ENCODE results near the gene GEMIN7.

GEMIN7 gene

DNA sequence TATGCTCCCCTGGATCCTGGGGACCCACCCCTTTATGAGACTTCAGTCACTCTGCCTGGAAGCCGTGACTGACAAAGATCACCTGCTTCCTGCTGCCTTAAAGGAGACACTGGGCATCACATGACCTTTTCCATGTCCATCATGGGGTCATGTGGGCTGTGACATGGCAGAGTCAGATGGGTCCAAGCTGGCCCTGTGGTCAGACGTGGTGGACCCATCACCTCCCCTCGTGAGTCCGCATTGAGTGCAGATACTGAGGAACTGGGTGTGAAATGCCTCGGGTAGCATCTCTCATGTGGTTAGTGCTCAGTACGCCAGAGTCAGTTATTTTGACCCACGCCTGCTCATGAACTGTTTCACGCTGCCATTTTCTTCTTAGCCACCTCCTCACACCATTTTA lies 54.6 kb downstream of the GEMIN7 start:
- DNase-seq = no peak

DNA sequence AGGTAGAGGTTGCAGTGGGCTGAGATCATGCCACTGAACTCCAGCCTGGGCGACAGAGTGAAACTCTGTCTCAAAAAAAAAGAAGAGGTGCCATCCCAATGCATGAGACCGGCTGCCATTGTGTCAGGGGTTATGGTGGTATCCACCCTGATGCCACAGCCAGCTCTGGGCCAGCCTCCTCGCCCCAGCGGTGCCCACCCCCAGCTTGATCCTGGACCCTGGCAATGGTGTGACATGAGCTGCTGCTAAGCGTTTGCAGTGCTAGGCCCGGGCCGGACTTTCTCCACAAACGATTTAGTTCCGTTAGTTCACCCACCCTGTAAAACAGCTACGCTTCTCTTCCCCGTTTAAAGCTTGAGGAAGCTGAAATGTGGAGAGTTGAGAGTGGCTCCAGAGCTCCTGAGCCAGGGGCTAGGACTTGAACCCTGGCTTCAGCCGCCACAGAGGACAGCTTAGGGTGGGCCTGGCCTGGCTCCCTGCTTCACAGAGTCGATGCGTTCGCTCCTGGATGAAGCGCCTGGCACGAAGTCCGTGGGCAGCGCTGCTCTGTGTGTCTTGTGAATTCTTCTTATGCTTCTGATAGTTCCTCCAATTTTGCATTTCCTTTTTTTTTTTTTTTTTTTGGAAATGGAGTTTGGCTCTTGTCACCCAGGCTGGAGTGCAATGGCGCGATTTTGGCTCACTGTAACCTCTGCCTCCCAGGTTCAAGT lies 56.3 kb downstream of the GEMIN7 start:
- no peak for DNase-seq

DNA sequence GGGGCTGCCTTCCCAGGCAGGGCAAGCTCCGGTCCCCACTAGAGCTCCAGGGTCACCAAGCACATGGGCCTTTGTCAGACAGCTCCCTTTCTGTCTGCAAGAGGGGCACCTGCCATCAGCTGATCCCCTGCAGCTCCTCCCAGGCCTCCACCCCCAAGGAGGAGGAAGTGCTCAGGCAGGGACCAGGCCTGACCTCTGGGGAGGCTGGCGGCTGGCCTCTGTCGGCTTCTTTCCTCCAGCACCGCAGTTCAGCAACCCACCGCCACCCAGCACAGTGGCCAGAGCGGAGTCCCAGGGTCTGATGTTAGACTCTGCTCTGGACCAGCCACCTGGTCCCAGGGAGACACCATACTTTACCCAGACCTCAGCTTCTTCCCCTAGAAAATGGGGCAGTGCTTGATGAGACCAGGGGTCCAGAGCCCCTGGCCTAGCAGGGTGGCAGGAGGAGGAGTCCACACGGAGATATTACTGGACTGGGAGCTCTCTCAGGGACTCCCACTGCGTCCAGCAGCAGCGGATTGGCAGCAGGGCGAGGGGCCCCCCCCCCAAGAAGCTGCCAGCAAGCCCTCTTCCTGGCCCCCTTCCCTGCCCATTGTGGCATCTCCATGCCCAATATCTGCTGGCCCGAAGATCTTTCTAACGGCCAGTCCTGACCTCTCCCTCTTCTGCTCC lies 57.6 kb downstream of the GEMIN7 start:
- DNase-seq = no peak

DNA sequence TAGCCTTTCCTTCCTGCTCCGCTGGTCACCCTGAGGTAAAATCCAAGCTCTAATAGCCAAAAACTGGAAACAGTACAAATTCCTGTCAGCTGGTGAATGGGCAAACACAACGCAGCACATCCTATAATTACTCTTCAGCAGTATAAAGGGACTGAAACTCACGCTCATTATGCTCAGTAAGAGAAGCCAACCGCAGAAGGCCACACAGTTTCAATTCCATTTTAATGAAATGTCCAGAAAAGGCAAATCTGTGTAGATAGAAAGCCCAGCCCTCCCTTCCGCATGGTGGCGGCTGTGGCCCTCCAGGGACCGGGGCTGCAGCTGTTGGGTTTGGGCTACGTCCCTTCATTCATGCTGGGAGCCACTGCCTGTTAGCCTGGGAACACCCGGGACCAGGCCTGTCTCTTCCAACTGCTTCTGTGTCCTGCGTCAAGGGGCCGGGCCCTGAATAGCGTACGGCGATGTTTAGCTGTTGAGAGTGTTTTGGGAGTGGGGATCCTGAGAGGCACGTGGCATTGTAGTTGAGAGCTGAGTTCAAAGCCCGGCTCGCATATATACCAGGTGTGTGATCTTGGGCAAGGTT lies 58.2 kb downstream of the GEMIN7 start:
- no peak for DNase-seq

DNA sequence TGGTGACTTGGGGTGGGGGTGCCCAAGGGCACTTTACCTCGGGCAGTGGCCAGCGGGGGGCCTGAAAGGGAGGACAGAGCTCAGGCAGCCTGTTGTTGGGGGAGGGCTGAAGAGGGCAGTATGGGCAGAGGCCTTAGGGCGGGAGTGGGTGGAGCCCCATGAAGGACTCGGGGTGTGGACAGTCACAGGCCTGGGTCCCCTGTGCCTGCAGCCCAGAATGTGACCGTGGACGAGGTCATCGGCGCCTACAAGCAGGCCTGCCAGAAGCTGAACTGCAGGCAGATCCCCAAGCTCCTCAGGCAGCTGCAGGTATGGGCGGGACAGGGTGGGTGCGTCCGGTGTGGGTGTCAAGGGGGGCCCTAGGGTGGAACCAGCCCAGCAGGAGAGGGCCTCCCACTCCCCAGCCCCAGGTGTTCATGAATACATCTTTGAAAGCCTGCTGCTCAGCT lies 59.3 kb downstream of the GEMIN7 start:
- no peak for DNase-seq

DNA sequence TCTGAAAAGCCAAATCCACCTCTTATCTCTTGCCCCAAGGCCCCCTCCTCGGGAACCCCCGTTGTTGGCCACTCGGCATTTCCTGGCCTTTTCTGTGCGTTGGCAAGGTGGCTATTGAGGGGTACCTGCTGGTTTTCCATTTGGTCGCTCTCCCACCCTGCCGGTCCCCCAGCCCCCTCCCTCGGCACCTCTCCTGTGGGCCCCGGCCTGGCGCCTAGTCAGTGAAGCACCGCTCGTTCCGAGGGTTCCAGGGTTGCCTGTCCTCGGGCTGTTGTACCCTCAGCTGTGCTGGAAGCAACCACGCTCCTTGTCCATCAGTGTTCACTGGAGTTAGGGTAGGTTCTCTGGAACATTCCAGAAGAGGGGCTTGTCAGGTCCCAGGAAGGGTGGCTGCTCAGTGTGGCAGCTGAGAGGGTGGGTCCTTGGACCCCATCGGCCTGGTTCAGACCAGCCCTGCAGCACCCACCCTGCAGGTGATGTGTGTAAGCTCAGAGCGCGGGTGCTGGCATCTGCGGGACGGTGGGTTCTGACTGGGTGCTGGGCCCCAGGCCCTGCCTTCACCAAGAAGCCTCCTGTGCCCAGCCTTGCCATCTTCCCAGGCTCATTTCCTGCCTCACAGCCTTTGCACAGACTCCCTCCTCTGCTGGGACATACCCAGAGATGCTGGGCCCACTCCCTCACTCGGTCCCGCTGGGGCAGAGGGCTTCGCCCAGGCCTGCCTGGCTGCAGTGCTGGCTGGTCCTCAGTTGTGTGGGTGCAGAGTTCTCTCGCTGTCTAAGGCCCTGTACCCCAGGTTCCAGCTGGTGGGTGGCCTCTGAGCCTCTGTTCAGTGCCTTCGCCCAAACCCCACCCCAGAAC lies 60.5 kb downstream of the GEMIN7 start:
- DNase-seq = no peak

DNA sequence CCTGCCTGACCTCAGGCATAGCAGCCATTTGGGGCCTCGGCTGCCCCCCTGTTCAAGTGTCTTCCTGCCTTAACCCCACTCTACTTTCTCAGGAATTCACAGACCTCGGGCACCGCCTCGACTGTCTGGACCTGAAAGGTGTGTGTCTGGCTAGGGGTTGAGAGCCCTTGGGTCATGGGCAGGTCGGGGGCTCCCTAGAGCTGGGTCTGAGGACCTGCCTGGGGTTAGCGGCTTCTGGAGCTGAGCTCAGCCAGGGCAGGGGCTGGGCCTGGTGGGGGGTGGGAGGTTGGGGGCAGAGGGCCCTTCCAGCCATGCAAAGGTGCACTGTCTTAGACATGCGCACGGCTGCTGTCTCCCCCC lies 61.1 kb downstream of the GEMIN7 start:
- DNase-seq = no peak

DNA sequence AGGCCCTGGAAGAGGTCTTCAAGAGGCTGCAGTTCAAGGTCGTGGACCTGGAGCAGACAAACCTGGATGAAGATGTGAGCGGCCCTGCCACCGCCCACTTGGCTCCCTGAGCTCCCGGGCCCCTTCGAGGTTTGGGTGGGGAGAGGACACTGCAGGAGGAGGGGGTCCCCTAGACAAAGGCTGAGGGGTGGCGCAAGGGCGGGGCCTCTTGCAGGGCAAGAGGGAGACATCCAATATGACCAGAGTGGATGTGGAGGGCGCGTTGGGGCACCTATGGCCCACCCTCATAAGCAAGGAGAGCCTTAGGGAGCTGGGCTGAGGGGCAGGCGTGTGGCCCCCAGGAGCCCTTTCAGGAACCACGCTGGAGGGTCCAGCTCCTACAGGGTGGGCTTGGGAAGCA lies 61.5 kb downstream of the GEMIN7 start:
- no peak for DNase-seq
